ENCODE results near the gene CDC20.

Gene CDC20

DNA sequence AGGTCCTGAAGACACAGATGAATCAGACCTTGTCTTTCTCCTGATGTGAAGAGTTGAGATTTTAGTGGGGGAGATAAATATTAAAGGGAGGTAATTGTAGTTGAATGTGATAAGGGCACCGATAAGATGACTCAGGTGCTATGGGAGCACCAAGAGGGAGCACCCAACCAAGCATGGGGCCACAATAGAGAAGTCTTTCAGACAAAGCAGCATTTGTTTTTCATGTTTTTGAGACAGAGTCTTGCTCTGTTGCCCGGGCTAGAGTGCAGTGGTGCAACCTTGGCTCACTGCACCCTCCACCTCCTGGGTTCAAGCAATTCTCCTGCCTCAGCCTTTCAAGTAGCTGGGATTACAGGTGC is 47.1 kb downstream of the CDC20 start:
- ChIA-PET POLR2A (ENCODE audit: low non-redundant PET) (no interaction called here), CTCF (interaction anchor here (0.6 kb wide), 1 partner anchor 36 kb away, joined by 3 read pairs; no protein-coding TSS in a partner anchor)
- TF ChIP-seq CTCF (conservative IDR thresholded peaks at IDR 0.05; ENCODE audit: low read depth), result no peak
- DNase-seq (ENCODE audit: low spot score), result no peak
- H3K27ac ChIP-seq, result no peak overlapping the region

GRCh38 chr1:43410571-43410970 is 51.8 kb downstream of the CDC20 start:
- no peak for TF ChIP-seq CTCF (conservative IDR thresholded peaks at IDR 0.05; ENCODE audit: low read depth)
- ChIA-PET POLR2A (ENCODE audit: low non-redundant PET) (no interaction called here), CTCF (no interaction called here)
- no peak for DNase-seq (ENCODE audit: low spot score)
- no peak overlapping the region for H3K27ac ChIP-seq

Data from RWPE1 (cell line).